ENCODE measurements around the gene ZBTB9. TPM values are rescaled to one million over a fixed set of nuclear protein-coding genes. Genes with fewer than 3 reads are reported as not detected.

The ZBTB9 gene
- total and polyA plus RNA-seq, 5 donors from 2014 or later: 4.5 to 11.7 (median 7.2) TPM

GRCh38 chr6:33440649-33441309 is 13.6 kb upstream of the ZBTB9 start:
- no peak for DNase-seq
- peaks cover 54% of the 10 kb centered on the region for H3K36me3 ChIP-seq (ENCODE audit: control insufficient read depth, insufficient read depth, low read length)

GRCh38 chr6:33441457-33441856 is 12.9 kb upstream of the ZBTB9 start:
- peaks cover 49% of the 10 kb centered on the region for H3K36me3 ChIP-seq (ENCODE audit: control insufficient read depth, insufficient read depth, low read length)
- Mint-ChIP-seq H3K36me3 (peaks cover 44% of the 10 kb centered on the region), H3K27ac (peak overlapping the region in 2 of 3 donors; percentile 6 to 67), H3K4me3 (no peak overlapping the region), H3K4me1 (peaks cover 3 to 11% (median 4%) of the 10 kb centered on the region in 4 donors), H3K9me3 (no peaks in the 10 kb centered on the region), H3K27me3 (no peaks in the 10 kb centered on the region)
- H3K27ac ChIP-seq (ENCODE audit: insufficient read depth, low read length, poor library complexity, severe bottlenecking): no peak overlapping the region
- no peaks in the 10 kb centered on the region for H3K9me3 ChIP-seq (ENCODE audit: control insufficient read depth in 2 of 2, low read length in 2 of 2)
- H3K4me1 ChIP-seq (ENCODE audit: control insufficient read depth, insufficient read depth, low read length, poor library complexity, severe bottlenecking): no peaks in the 10 kb centered on the region
- no peak overlapping the region for H3K4me3 ChIP-seq (ENCODE audit: low read depth, low read length)
- DNase-seq (no peak), ATAC-seq (ENCODE audit: low read depth in 2 of 2) (no peak)
- no peaks in the 10 kb centered on the region for H3K27me3 ChIP-seq (ENCODE audit: control insufficient read depth, insufficient read depth, low read length)

More at GRCh38 chr6:33440649-33441309, 13.6 kb upstream of the ZBTB9 start:
- no peaks in the 10 kb centered on the region for H3K27me3 Mint-ChIP-seq
- H3K27ac Mint-ChIP-seq: no peak overlapping the region
- H3K4me1 Mint-ChIP-seq: peaks cover 3 to 11% (median 4%) of the 10 kb centered on the region in 4 donors
- H3K36me3 Mint-ChIP-seq: peaks cover 45% of the 10 kb centered on the region
- no peak overlapping the region for H3K4me3 Mint-ChIP-seq
- no peak for ATAC-seq (ENCODE audit: low read depth in 2 of 2)
- Histone ChIP-seq H3K4me3 (ENCODE audit: low read depth, low read length) (no peak overlapping the region), H3K27me3 (ENCODE audit: control insufficient read depth, insufficient read depth, low read length) (no peaks in the 10 kb centered on the region), H3K9me3 (ENCODE audit: control insufficient read depth in 2 of 2, low read length in 2 of 2) (no peaks in the 10 kb centered on the region), H3K27ac (ENCODE audit: insufficient read depth, low read length, poor library complexity, severe bottlenecking) (no peak overlapping the region), H3K4me1 (ENCODE audit: control insufficient read depth, insufficient read depth, low read length, poor library complexity, severe bottlenecking) (no peaks in the 10 kb centered on the region)
- no peaks in the 10 kb centered on the region for H3K9me3 Mint-ChIP-seq

- H3K4me1 Mint-ChIP-seq: peaks cover 3 to 11% (median 4%) of the 10 kb centered on the region in 4 donors
- ATAC-seq (ENCODE audit: low read depth in 2 of 2) (no peak), DNase-seq (no peak)
- peak overlapping the region in 2 of 3 donors; percentile 67 to 79 for H3K27ac Mint-ChIP-seq
- Histone ChIP-seq H3K4me1 (ENCODE audit: control insufficient read depth, insufficient read depth, low read length, poor library complexity, severe bottlenecking) (no peaks in the 10 kb centered on the region), H3K27me3 (ENCODE audit: control insufficient read depth, insufficient read depth, low read length) (no peaks in the 10 kb centered on the region), H3K9me3 (ENCODE audit: control insufficient read depth in 2 of 2, low read length in 2 of 2) (no peaks in the 10 kb centered on the region), H3K4me3 (ENCODE audit: low read depth, low read length) (no peak overlapping the region), H3K36me3 (ENCODE audit: control insufficient read depth, insufficient read depth, low read length) (peaks cover 46% of the 10 kb centered on the region), H3K27ac (ENCODE audit: insufficient read depth, low read length, poor library complexity, severe bottlenecking) (no peak overlapping the region)
- H3K27me3 Mint-ChIP-seq: no peaks in the 10 kb centered on the region
- H3K9me3 Mint-ChIP-seq: no peaks in the 10 kb centered on the region
- H3K4me3 Mint-ChIP-seq: no peak overlapping the region
- H3K36me3 Mint-ChIP-seq: peaks cover 39% of the 10 kb centered on the region
Measured at GRCh38 chr6:33442283-33442682, 12.1 kb upstream of the ZBTB9 start.

- no peak overlapping the region for H3K27ac ChIP-seq (ENCODE audit: insufficient read depth, low read length, poor library complexity, severe bottlenecking)
- H3K4me1 ChIP-seq (ENCODE audit: control insufficient read depth, insufficient read depth, low read length, poor library complexity, severe bottlenecking): no peaks in the 10 kb centered on the region
- Mint-ChIP-seq H3K27me3 (no peaks in the 10 kb centered on the region), H3K4me1 (peaks cover 4 to 11% (median 5%) of the 10 kb centered on the region in 4 donors), H3K9me3 (no peaks in the 10 kb centered on the region), H3K27ac (no peak overlapping the region), H3K36me3 (peaks cover 39% of the 10 kb centered on the region), H3K4me3 (no peak overlapping the region)
- no peak for ATAC-seq (ENCODE audit: low read depth in 2 of 2)
- no peak for DNase-seq
- H3K27me3 ChIP-seq (ENCODE audit: control insufficient read depth, insufficient read depth, low read length): no peaks in the 10 kb centered on the region
- peaks cover 47% of the 10 kb centered on the region for H3K36me3 ChIP-seq (ENCODE audit: control insufficient read depth, insufficient read depth, low read length)
- H3K9me3 ChIP-seq (ENCODE audit: control insufficient read depth in 2 of 2, low read length in 2 of 2): no peaks in the 10 kb centered on the region
- no peak overlapping the region for H3K4me3 ChIP-seq (ENCODE audit: low read depth, low read length)
Measured at GRCh38 chr6:33443025-33443424, 11.4 kb upstream of the ZBTB9 start.

GRCh38 chr6:33443619-33444504 is 10.5 kb upstream of the ZBTB9 start:
- H3K27ac Mint-ChIP-seq: peak overlapping the region in 1 of 3 donors; percentile 33
- H3K27me3 Mint-ChIP-seq: no peaks in the 10 kb centered on the region
- ATAC-seq (ENCODE audit: low read depth in 2 of 2) (no peak), DNase-seq (no peak)
- H3K27me3 ChIP-seq (ENCODE audit: control insufficient read depth, insufficient read depth, low read length): no peaks in the 10 kb centered on the region
- H3K36me3 ChIP-seq (ENCODE audit: control insufficient read depth, insufficient read depth, low read length): peaks cover 43% of the 10 kb centered on the region
- no peak overlapping the region for H3K4me3 Mint-ChIP-seq
- H3K36me3 Mint-ChIP-seq: peaks cover 40% of the 10 kb centered on the region
- H3K9me3 Mint-ChIP-seq: no peaks in the 10 kb centered on the region
- H3K4me1 ChIP-seq (ENCODE audit: control insufficient read depth, insufficient read depth, low read length, poor library complexity, severe bottlenecking): no peaks in the 10 kb centered on the region
- H3K4me1 Mint-ChIP-seq: peaks cover 4 to 10% (median 7%) of the 10 kb centered on the region in 4 donors
- H3K9me3 ChIP-seq (ENCODE audit: control insufficient read depth in 2 of 2, low read length in 2 of 2): no peaks in the 10 kb centered on the region
- no peak overlapping the region for H3K27ac ChIP-seq (ENCODE audit: insufficient read depth, low read length, poor library complexity, severe bottlenecking)
- H3K4me3 ChIP-seq (ENCODE audit: low read depth, low read length): no peak overlapping the region

GRCh38 chr6:33445119-33445603 is 9.2 kb upstream of the ZBTB9 start:
- H3K9me3 ChIP-seq (ENCODE audit: control insufficient read depth in 2 of 2, low read length in 2 of 2): no peaks in the 10 kb centered on the region
- no peaks in the 10 kb centered on the region for H3K4me1 ChIP-seq (ENCODE audit: control insufficient read depth, insufficient read depth, low read length, poor library complexity, severe bottlenecking)
- peaks cover 33% of the 10 kb centered on the region for H3K36me3 Mint-ChIP-seq
- ATAC-seq (ENCODE audit: low read depth in 2 of 2): no peak
- H3K27me3 Mint-ChIP-seq: no peaks in the 10 kb centered on the region
- H3K27ac Mint-ChIP-seq: peak overlapping the region in 2 of 3 donors; percentile 23 to 82
- no peaks in the 10 kb centered on the region for H3K9me3 Mint-ChIP-seq
- no peaks in the 10 kb centered on the region for H3K27me3 ChIP-seq (ENCODE audit: control insufficient read depth, insufficient read depth, low read length)
- DNase-seq: no peak
- peak overlapping the region in 1 of 4 donors; percentile 55 for H3K4me3 Mint-ChIP-seq
- no peak overlapping the region for H3K4me3 ChIP-seq (ENCODE audit: low read depth, low read length)
- H3K36me3 ChIP-seq (ENCODE audit: control insufficient read depth, insufficient read depth, low read length): peaks cover 42% of the 10 kb centered on the region
- H3K4me1 Mint-ChIP-seq: peaks cover 0 to 9% (median 6%) of the 10 kb centered on the region in 4 donors
- peak overlapping the region; percentile 5 for H3K27ac ChIP-seq (ENCODE audit: insufficient read depth, low read length, poor library complexity, severe bottlenecking)

GRCh38 chr6:33446356-33446755 is 8.0 kb upstream of the ZBTB9 start:
- H3K27me3 ChIP-seq (ENCODE audit: control insufficient read depth, insufficient read depth, low read length): no peaks in the 10 kb centered on the region
- Mint-ChIP-seq H3K27ac (peak overlapping the region in 2 of 3 donors; percentile 46 to 84), H3K4me3 (peak overlapping the region in 1 of 4 donors; percentile 67), H3K4me1 (peaks cover 0 to 14% (median 9%) of the 10 kb centered on the region in 4 donors), H3K9me3 (no peaks in the 10 kb centered on the region), H3K27me3 (no peaks in the 10 kb centered on the region), H3K36me3 (peaks cover 33% of the 10 kb centered on the region)
- no peak for ATAC-seq (ENCODE audit: low read depth in 2 of 2)
- H3K27ac ChIP-seq (ENCODE audit: insufficient read depth, low read length, poor library complexity, severe bottlenecking): no peak overlapping the region
- no peak for DNase-seq
- peaks cover 33% of the 10 kb centered on the region for H3K36me3 ChIP-seq (ENCODE audit: control insufficient read depth, insufficient read depth, low read length)
- no peaks in the 10 kb centered on the region for H3K4me1 ChIP-seq (ENCODE audit: control insufficient read depth, insufficient read depth, low read length, poor library complexity, severe bottlenecking)
- H3K9me3 ChIP-seq (ENCODE audit: control insufficient read depth in 2 of 2, low read length in 2 of 2): no peaks in the 10 kb centered on the region
- no peak overlapping the region for H3K4me3 ChIP-seq (ENCODE audit: low read depth, low read length)
